SK-N-SH treated with all-trans-retinoic acid at 6 μM for 48 hours (cell line): ENCODE data around the gene GOLGA6A.
"Not testable (repeated sequence)": the region's sequence is repeated elsewhere in the genome, so short reads cannot be mapped to it uniquely, and the experiment has no call there.

Source experiments
- ARNTL ChIP-seq: fragments of 450-650 bp; formaldehyde crosslinking; IDR thresholded peaks from 2 replicates; pipeline ENCODE4 v1.5.0; 2020; ENCODE audit warnings: low read depth, mild to moderate bottlenecking, moderate library complexity, borderline replicate concordance
- CSDC2 ChIP-seq: fragments of 250-450 bp; sonication (Bioruptor Pico); IDR thresholded peaks from 2 replicates; pipeline ENCODE4 v1.5.0; 2020; ENCODE audit warnings: mild to moderate bottlenecking, moderate library complexity
- ESRRG ChIP-seq: fragments of 250-450 bp; sonication (Bioruptor Pico); IDR thresholded peaks from 2 replicates; pipeline ENCODE4 v1.6.1; 2021; ENCODE audit warnings: mild to moderate bottlenecking
- ISL1 ChIP-seq: fragments of 250-450 bp; sonication (Bioruptor Pico); IDR thresholded peaks from 2 replicates; pipeline ENCODE4 v2.1.2; 2022; ENCODE audit warnings: mild to moderate bottlenecking, moderate library complexity
- SNAI2 ChIP-seq: fragments of 250-450 bp; sonication (Bioruptor Pico); IDR thresholded peaks from 2 replicates; pipeline ENCODE4 v1.5.0; 2020; ENCODE audit warnings: mild to moderate bottlenecking, moderate library complexity
- TOX ChIP-seq: fragments of 250-450 bp; sonication (Bioruptor Pico); IDR thresholded peaks from 2 replicates; pipeline ENCODE4 v1.8.0; 2021; ENCODE audit warnings: mild to moderate bottlenecking, moderate library complexity, borderline replicate concordance
- ZFP30 ChIP-seq: fragments of 450-650 bp; formaldehyde crosslinking; IDR thresholded peaks from 2 replicates; pipeline ENCODE4 v1.5.0; 2022; ENCODE audit warnings: mild to moderate bottlenecking, moderate library complexity
- ZNF565 ChIP-seq: fragments of 450-650 bp; formaldehyde crosslinking; conservative IDR thresholded peaks from 2 replicates; pipeline ENCODE4 v1.5.0; 2020; ENCODE audit warnings: low read depth, mild to moderate bottlenecking, moderate library complexity
- TF ChIP-seq, protein P1 (sequence below): fragments of 250-450 bp; sonication (Bioruptor Pico); IDR thresholded peaks from 2 replicates; pipeline ENCODE4 v1.8.0; 2020; ENCODE audit warnings: mild to moderate bottlenecking, moderate library complexity, borderline replicate concordance
- TF ChIP-seq, protein P2 (sequence below): fragments of 250-450 bp; sonication (Bioruptor Pico); IDR thresholded peaks from 2 replicates; pipeline ENCODE4 v1.5.0; 2020; ENCODE audit warnings: mild to moderate bottlenecking, moderate library complexity

DNA sequence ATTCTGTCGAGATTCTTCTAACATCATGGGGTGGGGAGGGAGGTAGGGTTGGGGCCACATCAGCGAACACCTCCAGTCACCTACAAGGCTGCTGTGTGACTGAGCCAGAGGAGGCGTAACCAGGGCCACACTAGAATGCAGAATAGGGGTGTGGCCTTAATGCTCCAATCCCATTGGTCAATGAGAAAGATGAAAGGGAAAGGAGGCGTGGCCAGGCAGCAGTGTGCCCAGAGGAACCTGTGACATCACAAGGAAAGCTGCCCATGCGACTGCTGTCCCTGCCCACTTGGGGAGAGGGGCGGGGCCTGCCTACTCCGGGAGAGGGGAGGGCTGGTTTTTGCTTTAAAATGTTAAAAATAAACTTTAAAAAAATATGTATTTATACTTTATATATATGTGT, at the start of gene GOLGA6A:
- not testable (repeated sequence) for TF ChIP-seq ZFP30 (CRISPR knock-in tag); SNAI2 (CRISPR knock-in tag); ISL1 (CRISPR knock-in tag); TOX; ESRRG; CSDC2; ARNTL (CRISPR knock-in tag); ZNF565 (CRISPR knock-in tag)
- TF ChIP-seq, protein P1, sequence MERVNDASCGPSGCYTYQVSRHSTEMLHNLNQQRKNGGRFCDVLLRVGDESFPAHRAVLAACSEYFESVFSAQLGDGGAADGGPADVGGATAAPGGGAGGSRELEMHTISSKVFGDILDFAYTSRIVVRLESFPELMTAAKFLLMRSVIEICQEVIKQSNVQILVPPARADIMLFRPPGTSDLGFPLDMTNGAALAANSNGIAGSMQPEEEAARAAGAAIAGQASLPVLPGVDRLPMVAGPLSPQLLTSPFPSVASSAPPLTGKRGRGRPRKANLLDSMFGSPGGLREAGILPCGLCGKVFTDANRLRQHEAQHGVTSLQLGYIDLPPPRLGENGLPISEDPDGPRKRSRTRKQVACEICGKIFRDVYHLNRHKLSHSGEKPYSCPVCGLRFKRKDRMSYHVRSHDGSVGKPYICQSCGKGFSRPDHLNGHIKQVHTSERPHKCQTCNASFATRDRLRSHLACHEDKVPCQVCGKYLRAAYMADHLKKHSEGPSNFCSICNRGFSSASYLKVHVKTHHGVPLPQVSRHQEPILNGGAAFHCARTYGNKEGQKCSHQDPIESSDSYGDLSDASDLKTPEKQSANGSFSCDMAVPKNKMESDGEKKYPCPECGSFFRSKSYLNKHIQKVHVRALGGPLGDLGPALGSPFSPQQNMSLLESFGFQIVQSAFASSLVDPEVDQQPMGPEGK (CRISPR knock-in tag): not testable (repeated sequence)
- TF ChIP-seq, protein P2, sequence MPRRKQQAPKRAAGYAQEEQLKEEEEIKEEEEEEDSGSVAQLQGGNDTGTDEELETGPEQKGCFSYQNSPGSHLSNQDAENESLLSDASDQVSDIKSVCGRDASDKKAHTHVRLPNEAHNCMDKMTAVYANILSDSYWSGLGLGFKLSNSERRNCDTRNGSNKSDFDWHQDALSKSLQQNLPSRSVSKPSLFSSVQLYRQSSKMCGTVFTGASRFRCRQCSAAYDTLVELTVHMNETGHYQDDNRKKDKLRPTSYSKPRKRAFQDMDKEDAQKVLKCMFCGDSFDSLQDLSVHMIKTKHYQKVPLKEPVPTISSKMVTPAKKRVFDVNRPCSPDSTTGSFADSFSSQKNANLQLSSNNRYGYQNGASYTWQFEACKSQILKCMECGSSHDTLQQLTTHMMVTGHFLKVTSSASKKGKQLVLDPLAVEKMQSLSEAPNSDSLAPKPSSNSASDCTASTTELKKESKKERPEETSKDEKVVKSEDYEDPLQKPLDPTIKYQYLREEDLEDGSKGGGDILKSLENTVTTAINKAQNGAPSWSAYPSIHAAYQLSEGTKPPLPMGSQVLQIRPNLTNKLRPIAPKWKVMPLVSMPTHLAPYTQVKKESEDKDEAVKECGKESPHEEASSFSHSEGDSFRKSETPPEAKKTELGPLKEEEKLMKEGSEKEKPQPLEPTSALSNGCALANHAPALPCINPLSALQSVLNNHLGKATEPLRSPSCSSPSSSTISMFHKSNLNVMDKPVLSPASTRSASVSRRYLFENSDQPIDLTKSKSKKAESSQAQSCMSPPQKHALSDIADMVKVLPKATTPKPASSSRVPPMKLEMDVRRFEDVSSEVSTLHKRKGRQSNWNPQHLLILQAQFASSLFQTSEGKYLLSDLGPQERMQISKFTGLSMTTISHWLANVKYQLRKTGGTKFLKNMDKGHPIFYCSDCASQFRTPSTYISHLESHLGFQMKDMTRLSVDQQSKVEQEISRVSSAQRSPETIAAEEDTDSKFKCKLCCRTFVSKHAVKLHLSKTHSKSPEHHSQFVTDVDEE (CRISPR knock-in tag): not testable (repeated sequence)
